SK-N-SH (cell line): ENCODE results near the gene TNFAIP2.

ENCODE experiments used
- EP300 ChIP-seq, 2 experiments: IDR thresholded peaks; 2 replicates each; pipeline versions ENCODE4 v1.4.0 to v1.6.1; 2012; ENCODE audit warnings: borderline replicate concordance in 1 of 2, low read depth in 1 of 2, low read length in 1 of 2
- EZH2phosphoT487 ChIP-seq: fragments of 200-600 bp; sonication (generic); IDR thresholded peaks from 2 replicates; pipeline ENCODE4 v1.6.1; 2017; ENCODE audit warnings: low read depth, mixed run types, mild to moderate bottlenecking, antibody characterized with exemption, moderate library complexity, borderline replicate concordance
- GABPA ChIP-seq: IDR thresholded peaks from 2 replicates; pipeline ENCODE4 v1.4.0; 2012; ENCODE audit warnings: low read depth, mild to moderate bottlenecking
- NFIC ChIP-seq: IDR thresholded peaks from 2 replicates; pipeline ENCODE4 v1.4.0; 2012; ENCODE audit warnings: borderline replicate concordance
- POLR2AphosphoS5 ChIP-seq: IDR thresholded peaks from 2 replicates; pipeline ENCODE4 v1.6.1; 2012; ENCODE audit warnings: low read depth, low read length
- RFX5 ChIP-seq: IDR thresholded peaks from 2 replicates; pipeline ENCODE4 v1.6.1; 2012; ENCODE audit warnings: mild to moderate bottlenecking, improper control_type of control experiment, low read length
- TF ChIP-seq, protein P1 (sequence below): fragments of 200-600 bp; sonication (generic); IDR thresholded peaks from 2 replicates; pipeline ENCODE4 v1.6.1; 2017; ENCODE audit warnings: antibody characterized with exemption, mild to moderate bottlenecking, moderate library complexity
- TF ChIP-seq, protein P2 (sequence below): IDR thresholded peaks from 2 replicates; pipeline ENCODE4 v1.4.0; 2012; ENCODE audit warnings: low read depth

DNA sequence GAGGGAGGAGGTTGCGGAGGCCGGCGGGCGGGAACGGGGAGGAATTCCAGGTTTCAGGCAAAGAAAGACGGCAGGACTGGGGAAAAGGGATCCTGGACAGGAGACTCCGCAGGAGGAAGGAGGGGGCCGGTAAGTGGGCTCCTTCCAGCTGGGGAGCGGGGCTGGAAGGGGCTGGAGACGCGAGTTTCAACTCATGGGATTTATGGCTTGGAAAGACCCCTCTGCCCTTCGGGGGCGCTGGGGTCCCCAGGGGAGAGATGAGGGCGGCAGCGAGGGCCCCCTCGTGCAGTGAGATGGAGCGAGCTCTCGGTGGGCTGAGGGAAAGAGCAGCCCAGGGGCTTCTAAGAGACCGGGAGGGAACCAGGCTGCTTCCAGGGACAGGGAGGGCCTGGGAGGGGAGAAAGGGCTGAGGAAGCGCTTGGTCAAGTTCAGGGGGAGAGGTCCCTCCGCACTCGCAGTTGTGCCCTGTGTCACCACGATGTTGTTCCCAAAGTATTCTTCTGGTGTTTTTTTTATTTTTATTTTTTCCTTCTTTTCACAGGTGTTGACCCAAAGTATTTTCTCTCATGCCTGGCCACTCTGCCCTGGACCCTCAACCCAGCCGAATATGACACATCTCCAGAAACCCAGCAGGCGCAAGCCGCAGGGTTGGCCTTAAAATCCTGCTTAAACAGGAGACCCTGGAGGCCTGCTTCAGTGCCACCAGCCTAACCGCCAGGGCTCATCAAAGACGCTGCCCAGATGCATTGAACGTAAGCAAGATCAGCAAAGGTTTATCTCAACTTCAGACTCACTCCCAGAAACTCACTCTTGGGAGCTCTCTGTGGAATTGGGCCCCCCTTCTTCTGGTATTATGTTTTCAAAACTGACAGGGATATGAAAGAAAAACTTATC, 16.1 kb downstream of the TNFAIP2 start:
- no peak for TF ChIP-seq POLR2AphosphoS5
- TF ChIP-seq GABPA = no peak
- TF ChIP-seq, protein P1, sequence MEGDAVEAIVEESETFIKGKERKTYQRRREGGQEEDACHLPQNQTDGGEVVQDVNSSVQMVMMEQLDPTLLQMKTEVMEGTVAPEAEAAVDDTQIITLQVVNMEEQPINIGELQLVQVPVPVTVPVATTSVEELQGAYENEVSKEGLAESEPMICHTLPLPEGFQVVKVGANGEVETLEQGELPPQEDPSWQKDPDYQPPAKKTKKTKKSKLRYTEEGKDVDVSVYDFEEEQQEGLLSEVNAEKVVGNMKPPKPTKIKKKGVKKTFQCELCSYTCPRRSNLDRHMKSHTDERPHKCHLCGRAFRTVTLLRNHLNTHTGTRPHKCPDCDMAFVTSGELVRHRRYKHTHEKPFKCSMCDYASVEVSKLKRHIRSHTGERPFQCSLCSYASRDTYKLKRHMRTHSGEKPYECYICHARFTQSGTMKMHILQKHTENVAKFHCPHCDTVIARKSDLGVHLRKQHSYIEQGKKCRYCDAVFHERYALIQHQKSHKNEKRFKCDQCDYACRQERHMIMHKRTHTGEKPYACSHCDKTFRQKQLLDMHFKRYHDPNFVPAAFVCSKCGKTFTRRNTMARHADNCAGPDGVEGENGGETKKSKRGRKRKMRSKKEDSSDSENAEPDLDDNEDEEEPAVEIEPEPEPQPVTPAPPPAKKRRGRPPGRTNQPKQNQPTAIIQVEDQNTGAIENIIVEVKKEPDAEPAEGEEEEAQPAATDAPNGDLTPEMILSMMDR = no peak
- TF ChIP-seq EZH2phosphoT487 = no peak
- no peak for TF ChIP-seq RFX5
- TF ChIP-seq, protein P2, sequence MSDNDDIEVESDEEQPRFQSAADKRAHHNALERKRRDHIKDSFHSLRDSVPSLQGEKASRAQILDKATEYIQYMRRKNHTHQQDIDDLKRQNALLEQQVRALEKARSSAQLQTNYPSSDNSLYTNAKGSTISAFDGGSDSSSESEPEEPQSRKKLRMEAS = no peak
- TF ChIP-seq NFIC = no peak
- TF ChIP-seq EP300 (IDR thresholded peaks at IDR 0.05; ENCODE audit: borderline replicate concordance in 1 of 2, low read depth in 1 of 2, low read length in 1 of 2) = no peak
